HG03280 (cell line): ENCODE results near the gene SNAI1.
"Not testable (repeated sequence)": the region's sequence is repeated elsewhere in the genome, so short reads cannot be mapped to it uniquely, and the experiment has no call there.

Source experiments
- ATAC-seq: cut with Tn5 transposase; IDR thresholded peaks from one replicate; pipeline ENCODE4 v1.9.1; 2021; ENCODE audit warnings: mild to moderate bottlenecking, moderate library complexity; ENCODE audit not compliant: unreplicated experiment

The SNAI1 gene

GRCh38 chr20:49985617-49986016 lies 2.8 kb downstream of the SNAI1 start:
- ATAC-seq, result no peak

DNA sequence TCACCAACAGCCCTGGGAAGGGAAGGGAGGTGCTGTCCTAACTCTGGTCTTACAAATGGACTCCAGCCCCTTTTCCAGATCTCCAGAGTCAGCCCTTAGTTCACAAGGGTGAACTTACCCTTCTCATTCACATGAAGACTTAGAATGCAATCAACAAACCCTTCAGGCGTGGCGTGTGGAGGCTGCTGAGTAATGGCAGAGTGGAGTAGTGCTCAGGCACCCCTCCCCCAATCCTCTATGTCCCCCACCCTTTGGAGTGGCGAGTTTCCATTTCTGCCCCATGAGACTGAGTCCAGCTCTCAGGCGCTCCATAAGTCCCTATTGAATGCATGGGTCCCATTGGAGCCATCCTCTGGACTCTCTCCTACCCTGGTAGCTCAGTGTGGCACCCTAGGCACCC lies 3.3 kb downstream of the SNAI1 start:
- no peak for ATAC-seq

DNA sequence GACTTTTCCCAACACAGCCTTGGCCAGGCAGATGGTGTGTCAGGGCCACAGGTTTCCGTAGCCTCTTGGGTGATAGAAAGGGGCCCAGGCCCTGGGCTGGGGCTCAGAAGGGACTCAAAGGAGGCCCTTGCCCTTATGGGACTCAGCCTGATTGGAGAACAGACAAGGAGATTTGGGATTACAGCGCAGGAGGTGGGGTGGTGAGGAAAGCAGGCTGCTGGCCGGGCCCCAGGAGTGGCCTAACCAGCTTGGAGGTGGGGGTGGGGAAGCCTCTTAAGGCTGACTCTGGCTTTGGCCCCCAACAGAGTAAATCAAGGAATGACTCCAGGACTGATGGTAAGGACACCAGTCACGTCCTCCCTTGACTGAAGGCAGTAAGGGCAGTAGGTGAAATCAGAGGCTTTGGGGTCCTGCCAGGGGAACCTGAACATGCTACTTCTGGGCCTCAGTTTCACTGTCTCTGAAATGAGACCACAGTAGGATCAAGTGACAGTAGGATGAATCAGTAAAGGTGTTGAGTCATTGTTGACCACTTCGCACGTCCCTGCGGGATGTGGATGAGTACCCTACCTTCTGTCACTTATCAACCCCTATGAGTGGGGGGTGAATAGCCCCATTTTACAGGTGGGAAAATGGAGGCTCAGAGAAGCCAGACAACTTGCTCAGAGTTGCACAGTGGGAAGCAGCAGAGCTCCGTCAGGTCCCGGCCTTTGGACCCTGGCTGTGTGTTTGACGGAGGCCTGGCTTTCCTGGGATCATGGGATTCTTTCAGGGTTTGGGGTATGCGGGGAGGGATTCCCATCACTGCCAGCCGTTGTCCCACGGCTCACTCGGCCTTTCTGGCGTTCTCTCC lies 4.5 kb downstream of the SNAI1 start:
- ATAC-seq, result no peak

GRCh38 chr20:49987868-49988690 lies 5.3 kb downstream of the SNAI1 start:
- no peak for ATAC-seq

DNA sequence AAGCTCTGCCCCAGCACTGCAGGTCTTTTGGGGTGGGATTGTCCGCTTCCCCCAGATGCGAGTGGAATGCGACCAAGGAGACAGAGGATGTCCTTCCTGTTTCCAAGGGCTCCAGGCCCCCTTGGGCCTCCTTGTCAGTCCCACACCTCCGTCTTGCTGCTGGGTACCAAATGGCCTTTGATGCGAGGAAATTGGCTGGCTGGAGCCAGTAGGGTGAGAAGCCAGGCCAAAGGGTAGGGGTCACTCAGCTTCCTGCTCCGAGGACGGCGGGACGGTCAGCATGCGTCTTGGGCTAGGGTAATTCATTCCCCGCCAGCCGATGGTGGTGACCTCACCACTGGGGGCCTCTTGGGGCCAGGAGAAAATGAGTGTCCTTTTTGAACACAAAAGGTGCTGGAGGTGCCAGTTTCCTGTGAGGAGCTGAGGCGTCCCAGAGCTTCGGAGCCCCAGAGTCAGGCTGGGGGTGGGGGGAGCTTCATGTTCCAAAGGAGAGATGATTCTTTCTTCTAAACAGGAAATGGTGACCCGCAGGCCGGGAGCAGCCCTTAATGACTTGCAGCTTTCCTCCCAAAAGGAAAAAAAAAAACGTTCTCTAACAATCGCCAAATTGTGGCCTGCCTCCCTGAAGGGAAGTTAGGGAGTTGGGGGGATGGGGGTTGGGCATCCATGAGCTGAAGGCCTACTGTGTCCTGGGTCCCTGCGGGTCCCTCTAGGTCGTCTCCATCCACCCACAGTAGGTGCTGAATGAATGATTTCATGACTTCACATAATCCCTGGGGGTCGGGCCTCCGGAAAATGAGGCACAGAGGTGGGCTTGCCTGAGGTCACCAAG lies 6.7 kb downstream of the SNAI1 start:
- no peak for ATAC-seq

DNA sequence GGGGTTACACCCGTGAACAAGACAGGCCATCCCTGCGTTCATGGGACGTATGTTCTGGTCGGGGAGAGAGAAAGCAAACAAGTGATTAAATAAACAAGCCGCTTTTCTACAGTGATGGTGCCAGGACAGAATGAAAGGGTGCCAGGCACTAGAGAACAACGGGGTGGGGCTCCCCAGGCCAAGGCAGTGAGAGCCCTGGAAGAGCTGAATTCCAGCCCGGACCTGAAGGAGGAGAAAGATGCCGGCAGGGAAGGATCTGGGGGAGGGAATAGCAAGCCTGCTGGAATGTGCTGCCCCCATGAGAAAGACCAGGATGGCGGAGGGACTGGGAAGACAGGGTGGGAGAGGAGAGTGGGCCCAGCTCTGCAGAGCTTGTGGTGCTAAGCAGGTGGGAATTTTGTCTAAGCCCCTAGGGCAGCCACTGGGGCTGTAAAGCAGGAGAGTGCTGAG lies 7.5 kb downstream of the SNAI1 start:
- ATAC-seq, result no peak

DNA sequence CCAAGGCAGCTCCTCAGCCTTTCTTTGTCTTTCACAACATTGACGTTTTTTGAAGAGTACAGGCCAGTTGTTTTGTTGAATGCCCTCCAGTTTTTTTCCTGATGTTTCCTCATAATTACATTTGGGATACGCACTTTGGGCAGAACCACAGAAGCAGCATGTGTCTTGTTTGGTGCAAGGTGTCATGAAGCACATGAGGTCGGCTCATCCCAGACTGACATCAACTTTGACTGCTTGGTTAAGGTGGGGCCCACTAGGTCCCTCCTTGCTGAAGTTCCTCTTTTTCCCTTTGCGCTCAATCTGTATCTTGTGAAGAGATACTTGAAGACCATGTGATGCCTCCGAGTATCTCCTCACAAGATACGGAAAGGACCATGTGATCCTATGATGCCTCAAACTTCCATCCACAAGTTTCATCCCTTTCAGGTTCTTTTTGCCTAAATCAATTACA lies 10.5 kb downstream of the SNAI1 start:
- no peak for ATAC-seq

- no peak for ATAC-seq
These were observed 12.8 kb downstream of the SNAI1 start for GRCh38 chr20:49995586-49995985.

- not testable (repeated sequence) for ATAC-seq
These were observed 15.9 kb downstream of the SNAI1 start for GRCh38 chr20:49998478-49999188.

DNA sequence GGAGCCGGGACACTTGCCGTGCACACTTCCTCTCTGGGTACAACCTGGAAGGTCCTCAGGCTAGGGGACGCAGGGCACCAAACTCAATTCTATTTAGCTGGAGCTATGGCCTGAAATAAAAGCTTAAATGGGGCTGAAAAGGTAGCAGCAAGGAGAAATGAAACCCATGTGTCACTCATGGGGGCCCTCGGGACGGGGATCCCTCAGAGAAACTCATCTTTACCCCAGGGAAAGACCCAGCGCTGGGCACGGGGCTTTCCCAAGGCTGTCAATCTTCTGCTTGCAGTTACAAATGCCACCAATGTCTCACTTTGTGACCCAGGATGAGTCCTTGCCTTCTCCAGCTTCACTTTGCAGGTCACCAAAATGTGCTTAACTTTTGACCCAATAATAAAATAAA lies 16.5 kb downstream of the SNAI1 start:
- ATAC-seq, result no peak

- not testable (repeated sequence) for ATAC-seq
These were observed 17.9 kb downstream of the SNAI1 start for GRCh38 chr20:50000548-50001222.

DNA sequence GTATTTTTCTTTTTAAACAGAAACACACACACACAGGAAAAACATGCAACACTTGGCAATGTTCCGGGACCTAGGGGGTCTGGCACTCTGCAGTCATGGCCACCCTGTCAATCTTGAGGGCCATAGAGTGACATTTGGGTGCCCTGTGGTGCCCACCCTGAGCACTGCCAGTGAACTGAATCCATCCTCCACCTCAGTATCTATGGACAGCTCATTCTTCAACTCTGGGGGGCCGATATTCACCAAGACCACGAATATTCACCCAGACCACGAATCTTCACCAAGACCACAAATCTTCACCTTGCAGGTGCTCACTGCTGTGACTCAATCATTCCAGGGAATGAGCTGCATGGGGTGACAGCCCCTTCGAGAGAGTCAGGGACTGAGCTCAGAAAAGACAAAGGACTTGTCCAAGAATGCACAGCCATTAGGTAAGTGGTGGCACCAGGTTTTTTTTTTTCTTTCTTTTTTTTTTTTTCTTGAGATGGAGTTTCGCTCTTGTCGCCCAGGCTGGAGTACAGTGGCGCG lies 19.1 kb downstream of the SNAI1 start:
- ATAC-seq, result no peak

DNA sequence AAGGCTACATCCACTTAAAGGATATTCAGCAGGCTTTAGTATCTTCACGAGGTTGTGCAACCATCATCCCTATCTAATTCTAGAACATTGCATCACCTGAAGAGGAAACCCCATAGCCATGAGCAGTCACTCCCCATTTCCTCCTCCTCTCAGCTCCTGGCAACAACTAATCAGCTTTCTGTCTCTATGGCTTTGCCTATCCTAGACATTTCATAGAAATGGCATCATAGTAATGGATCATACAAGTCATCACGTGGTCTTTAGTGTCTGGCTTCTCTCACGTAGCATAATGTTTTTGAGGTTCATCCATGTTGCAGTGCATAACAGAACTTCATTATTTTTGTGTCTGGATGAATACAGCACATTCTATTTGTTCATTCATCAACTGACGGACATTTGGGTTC lies 20.5 kb downstream of the SNAI1 start:
- ATAC-seq, result no peak

DNA sequence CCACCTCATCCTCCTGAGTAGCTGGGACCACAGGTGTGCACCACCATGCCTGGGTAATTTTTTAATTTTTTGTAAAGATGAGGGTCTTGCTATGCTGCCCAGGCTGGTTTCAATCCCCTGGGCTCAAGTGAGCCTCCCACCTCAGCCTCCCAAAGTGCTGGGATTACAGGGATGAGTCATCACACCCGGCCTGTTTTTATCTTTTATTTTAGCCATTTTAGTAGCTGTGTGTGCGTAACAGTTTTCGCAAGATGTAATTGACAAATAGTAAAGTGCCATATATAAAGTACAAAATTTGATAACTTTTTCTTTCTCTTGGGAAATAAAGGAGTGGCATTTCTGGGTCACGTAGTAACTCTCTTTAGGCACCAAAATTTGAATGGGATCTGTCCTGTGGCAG lies 21.4 kb downstream of the SNAI1 start:
- no peak for ATAC-seq

DNA sequence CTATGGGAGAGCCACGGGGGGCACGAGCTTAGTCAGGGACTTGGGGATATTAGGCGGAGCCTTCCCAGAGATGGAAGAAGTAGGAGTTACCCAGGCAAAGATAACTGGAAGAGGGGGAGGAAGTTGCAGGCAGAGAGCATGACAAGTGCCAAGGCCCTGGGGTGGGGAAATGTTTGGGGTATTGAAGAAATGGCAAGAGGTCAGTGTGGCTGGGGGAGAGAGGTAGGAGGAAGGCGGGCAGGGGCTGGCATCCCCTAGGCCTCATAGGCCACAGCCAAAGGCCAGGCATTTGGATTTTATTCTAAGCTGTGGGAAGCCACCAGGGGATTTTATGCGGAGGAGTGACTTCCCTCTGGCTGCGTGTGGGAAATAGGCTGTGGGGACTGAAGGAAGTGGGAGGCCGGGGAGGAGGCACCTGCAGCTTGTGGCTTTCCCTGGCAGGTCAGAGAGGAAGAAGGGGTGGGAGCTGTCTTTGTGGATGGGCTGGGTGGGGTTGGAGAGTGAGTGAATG lies 22.7 kb downstream of the SNAI1 start:
- no peak for ATAC-seq

GRCh38 chr20:50007369-50007768 lies 24.6 kb downstream of the SNAI1 start:
- ATAC-seq, result no peak

- ATAC-seq, result no peak
These were observed 25.2 kb downstream of the SNAI1 start for GRCh38 chr20:50008007-50008406.

DNA sequence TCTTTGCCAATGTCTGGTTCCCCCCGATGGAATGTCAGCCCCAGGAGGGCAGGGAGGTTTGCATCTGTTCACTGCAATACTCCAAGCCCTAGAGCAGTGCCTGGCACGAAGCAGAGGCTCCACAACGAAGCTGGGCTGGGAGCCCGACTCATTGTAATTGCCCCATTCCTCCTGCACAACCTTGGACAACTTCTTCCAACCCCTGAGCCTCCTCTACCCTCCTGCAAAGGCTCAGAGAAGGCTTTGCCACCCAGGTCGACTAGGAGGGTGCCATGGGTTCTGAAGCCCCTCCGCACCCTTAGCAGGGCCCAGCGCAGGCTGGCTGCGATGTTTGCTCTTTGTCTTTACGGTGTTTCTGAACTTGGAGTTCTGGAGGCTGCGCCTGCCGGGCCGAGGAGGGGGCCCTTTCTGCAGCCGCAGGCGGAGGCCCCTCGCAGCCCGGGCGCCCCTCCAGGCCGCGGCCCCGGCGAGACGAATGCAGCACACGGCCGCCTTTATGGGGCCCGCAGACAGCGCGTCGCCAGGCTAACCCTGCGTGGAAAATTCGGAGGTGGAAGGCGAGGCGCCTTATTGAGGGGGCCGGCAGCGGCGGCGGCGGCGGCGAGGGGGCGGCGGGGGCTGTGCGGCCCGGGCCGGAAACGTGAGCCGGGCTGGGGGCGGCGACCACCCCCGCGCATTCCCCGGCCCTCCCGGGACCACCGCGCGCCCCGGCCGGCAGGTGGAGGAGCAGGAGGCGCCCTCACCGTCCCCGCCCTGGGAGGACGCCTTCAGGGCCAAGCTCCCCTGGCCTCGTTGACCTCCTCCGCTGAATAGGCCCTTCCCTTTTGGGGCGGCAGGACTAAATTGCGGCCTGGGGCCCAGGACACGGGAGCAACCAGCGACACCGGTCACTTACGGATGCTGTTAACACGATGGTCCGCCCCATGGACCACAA lies 27.0 kb downstream of the SNAI1 start:
- no peak for ATAC-seq
